Upper lobe of left lung (tissue), 4 donors: ENCODE results near the gene CCDC57.

Experiments used
- EP300 ChIP-seq, 4 donors: sonication (generic); formaldehyde crosslinking; IDR thresholded peaks; one replicate each; pipeline ENCODE4 v1.5.1; 2017; ENCODE audit warnings: antibody characterized with exemption in 4 of 4, control low read depth in 2 of 4
- POLR2A ChIP-seq, 4 donors: fragments of 450-650 bp; IDR thresholded peaks; one replicate each; pipeline ENCODE4 v1.5.1; 2016 to 2017; ENCODE audit warnings: antibody characterized with exemption in 4 of 4, mild to moderate bottlenecking in 2 of 4
- POLR2AphosphoS5 ChIP-seq, 2 donors: sonication (generic); formaldehyde crosslinking; IDR thresholded peaks; one replicate each; pipeline ENCODE4 v1.5.1; 2017; ENCODE audit warnings: antibody characterized with exemption in 2 of 2
- TF ChIP-seq, protein P1 (sequence below), 6 experiments: fragments of 450-650 bp in 4 of 6; fragments of 200-600 bp in 2 of 6; sonication (generic) in 2 of 6; IDR thresholded peaks; one replicate each; pipeline ENCODE4 v1.5.1; 2016 to 2019; ENCODE audit warnings: antibody characterized with exemption in 6 of 6

DNA sequence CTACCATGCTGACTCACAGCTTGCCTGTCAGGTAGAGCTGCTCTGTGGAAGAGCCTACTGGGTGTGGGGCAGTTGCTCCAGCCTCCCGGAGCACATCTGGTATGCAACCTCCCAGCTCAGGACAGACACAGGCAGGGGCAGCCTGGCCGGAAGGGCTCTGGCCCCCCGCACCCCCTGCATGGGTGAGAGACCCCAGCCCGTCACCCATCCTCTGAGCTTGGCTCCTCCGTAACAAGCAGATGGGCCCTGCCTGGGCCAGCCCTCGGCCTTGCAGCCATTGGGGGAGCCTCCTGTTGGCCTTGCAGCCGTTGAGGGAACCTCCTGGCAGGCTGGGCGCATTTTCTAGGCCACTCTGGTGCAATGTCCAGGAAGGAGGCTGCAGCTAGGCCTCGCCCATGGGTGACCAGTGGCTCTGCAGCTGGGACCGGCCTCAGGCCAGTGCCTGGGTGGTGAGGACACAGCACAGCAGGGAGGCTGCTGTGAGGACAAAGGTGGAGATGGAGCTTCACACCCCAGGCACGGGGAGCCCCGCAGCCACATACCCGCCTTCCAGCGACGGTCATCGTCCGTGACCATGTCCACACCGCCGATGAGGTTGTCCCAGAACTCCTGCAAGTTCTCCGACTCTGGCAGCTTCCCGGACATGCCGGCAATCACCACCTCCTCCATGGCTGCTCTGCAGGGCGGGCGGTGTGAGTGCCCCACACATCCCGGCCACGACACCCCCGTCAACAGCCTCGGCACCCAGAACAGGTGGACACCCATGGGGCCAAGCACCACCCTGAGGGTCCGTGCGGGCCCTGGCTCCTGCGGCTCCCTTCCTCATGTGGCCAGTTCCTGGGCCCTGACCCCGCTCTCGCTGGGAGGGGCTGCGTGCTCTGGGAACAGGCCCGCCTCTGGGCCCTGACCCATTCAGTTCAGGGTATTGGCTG is 116.6 kb downstream of the CCDC57 start:
- TF ChIP-seq, protein P1, sequence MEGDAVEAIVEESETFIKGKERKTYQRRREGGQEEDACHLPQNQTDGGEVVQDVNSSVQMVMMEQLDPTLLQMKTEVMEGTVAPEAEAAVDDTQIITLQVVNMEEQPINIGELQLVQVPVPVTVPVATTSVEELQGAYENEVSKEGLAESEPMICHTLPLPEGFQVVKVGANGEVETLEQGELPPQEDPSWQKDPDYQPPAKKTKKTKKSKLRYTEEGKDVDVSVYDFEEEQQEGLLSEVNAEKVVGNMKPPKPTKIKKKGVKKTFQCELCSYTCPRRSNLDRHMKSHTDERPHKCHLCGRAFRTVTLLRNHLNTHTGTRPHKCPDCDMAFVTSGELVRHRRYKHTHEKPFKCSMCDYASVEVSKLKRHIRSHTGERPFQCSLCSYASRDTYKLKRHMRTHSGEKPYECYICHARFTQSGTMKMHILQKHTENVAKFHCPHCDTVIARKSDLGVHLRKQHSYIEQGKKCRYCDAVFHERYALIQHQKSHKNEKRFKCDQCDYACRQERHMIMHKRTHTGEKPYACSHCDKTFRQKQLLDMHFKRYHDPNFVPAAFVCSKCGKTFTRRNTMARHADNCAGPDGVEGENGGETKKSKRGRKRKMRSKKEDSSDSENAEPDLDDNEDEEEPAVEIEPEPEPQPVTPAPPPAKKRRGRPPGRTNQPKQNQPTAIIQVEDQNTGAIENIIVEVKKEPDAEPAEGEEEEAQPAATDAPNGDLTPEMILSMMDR (IDR thresholded peaks at IDR 0.05): no peak
- TF ChIP-seq POLR2A (IDR thresholded peaks at IDR 0.05): peak in 1 of 4 donors; percentile 37
- TF ChIP-seq EP300 (IDR thresholded peaks at IDR 0.05): no peak
- TF ChIP-seq POLR2AphosphoS5 (IDR thresholded peaks at IDR 0.05): no peak
